ENCODE results near the gene FRRS1. TPM values are rescaled to one million over a fixed set of nuclear protein-coding genes. Genes with fewer than 3 reads are reported as not detected.

FRRS1 gene
- total RNA-seq, 1 donor from 2014 or later = 6.8 TPM

DNA sequence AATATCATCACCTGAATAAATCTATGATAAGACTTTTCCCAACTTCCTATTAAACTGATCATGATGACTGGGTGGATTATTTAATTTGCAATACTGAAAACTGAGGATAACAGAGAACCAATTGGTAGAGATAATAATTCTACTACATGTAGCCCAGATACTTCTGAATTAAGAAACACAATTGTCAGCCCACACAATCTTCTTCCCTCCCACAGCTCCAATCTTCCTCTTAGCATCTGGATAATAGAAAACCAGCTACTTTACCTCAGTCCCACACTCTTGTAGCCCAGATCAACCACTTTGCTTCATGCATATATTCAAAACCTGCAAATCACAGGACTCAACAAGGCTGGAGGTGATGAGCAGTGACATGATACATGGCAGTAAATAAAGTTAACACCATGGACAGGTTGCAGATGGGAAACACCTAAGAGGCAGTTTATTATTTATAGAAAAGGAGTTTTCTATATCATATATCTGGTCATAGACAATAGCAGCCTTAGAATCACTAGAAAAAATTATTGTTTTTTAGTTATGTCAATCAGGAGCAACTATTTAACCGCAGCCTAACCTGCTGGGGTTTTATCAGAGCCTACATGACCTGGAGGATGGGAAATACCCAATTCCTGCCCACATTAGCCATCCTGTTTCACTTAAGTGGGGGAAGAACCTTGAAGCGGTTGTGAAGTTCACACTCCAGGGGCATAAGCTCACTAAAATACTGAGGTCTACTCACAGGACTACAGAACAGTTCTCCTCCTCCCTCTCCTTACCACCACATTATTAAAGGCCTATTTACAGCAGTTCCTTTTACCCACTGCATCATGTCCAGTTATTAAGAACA lies 16.7 kb downstream of the FRRS1 start:
- no peak overlapping the region for H3K27ac ChIP-seq
- no peak overlapping the region for H3K4me3 ChIP-seq
- TF ChIP-seq, protein P1, sequence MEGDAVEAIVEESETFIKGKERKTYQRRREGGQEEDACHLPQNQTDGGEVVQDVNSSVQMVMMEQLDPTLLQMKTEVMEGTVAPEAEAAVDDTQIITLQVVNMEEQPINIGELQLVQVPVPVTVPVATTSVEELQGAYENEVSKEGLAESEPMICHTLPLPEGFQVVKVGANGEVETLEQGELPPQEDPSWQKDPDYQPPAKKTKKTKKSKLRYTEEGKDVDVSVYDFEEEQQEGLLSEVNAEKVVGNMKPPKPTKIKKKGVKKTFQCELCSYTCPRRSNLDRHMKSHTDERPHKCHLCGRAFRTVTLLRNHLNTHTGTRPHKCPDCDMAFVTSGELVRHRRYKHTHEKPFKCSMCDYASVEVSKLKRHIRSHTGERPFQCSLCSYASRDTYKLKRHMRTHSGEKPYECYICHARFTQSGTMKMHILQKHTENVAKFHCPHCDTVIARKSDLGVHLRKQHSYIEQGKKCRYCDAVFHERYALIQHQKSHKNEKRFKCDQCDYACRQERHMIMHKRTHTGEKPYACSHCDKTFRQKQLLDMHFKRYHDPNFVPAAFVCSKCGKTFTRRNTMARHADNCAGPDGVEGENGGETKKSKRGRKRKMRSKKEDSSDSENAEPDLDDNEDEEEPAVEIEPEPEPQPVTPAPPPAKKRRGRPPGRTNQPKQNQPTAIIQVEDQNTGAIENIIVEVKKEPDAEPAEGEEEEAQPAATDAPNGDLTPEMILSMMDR (IDR thresholded peaks at IDR 0.05) = no peak
- no peak for DNase-seq
- H3K9me3 ChIP-seq = no peaks in the 10 kb centered on the region
- H3K36me3 ChIP-seq = no peaks in the 10 kb centered on the region
- H3K27me3 ChIP-seq = no peaks in the 10 kb centered on the region
- H3K4me1 ChIP-seq = no peaks in the 10 kb centered on the region
- ATAC-seq = no peak
- intact Hi-C loops (cut with DNase I) = no loop called here

DNA sequence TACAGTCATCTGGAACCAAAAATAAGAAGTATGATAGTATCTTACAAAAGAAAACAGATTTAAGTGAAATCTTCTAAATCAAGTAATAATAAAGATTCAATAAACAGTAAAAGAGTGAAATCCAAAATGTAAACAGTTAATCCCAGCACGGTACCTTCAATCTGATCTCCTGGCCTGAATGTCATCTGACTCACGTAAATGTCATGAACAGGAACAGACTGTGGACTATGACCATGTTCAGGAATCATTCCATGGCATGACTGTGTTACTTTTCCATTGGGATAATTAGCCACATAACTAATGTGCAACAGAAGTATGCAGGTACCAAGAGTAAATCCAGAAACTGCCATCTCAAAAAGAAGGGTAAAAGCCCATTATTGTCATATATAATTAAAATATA lies 18.0 kb downstream of the FRRS1 start:
- no peak overlapping the region for H3K27ac ChIP-seq
- intact Hi-C loops (cut with DNase I) = no loop called here
- ATAC-seq = no peak
- no peak overlapping the region for H3K4me3 ChIP-seq
- no peaks in the 10 kb centered on the region for H3K4me1 ChIP-seq
- H3K36me3 ChIP-seq = no peaks in the 10 kb centered on the region
- H3K9me3 ChIP-seq = no peaks in the 10 kb centered on the region
- DNase-seq = no peak
- no peaks in the 10 kb centered on the region for H3K27me3 ChIP-seq
- TF ChIP-seq, protein P1 (IDR thresholded peaks at IDR 0.05) = no peak

DNA sequence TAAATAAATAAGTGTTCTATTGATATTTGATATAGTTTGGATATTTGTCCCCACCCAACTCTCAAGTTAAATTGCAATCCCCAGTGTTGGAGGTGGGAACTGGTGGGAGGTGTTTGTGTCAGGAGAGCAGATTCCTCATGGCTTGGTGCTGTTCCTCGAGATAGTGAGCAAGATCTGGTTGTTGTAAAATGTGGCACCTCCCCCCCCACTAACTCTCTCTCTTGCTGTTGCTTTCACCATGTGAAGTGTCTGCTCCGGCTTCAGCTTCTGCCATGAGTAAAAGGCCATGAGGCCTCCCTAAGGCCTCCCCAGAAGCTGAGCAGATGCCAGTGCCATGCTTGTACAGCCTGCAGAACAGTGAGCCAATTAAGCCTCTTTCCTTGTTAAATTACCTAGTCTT lies 20.8 kb downstream of the FRRS1 start:
- Histone ChIP-seq H3K27me3 (no peaks in the 10 kb centered on the region), H3K4me3 (no peak overlapping the region), H3K4me1 (no peaks in the 10 kb centered on the region), H3K27ac (no peak overlapping the region), H3K36me3 (peaks cover 19% of the 10 kb centered on the region), H3K9me3 (no peaks in the 10 kb centered on the region)
- no peak for ATAC-seq
- intact Hi-C loops (cut with DNase I) = no loop called here
- TF ChIP-seq, protein P1 (IDR thresholded peaks at IDR 0.05) = no peak
- no peak for DNase-seq

DNA sequence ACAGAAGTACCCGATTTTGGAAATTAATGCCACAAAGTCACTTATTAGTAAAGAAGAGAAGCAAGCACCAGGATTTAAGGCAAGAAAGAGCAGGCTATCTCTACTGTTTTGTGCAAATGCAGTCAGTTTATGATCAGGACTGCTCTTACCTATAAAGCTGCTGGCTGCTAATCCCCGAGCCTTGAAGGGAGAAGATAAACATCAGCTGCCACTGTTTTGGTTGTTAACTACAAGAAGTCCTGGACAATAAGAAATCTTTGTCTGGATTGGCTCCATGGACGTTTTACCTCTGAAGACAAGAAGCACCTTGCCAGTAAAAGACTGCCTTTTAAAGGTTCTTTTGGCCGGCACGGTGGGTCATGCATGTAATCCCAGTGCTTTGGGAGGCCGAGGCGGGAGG lies 21.4 kb downstream of the FRRS1 start:
- TF ChIP-seq, protein P1 (IDR thresholded peaks at IDR 0.05) = no peak
- no peak overlapping the region for H3K27ac ChIP-seq
- no peak overlapping the region for H3K4me3 ChIP-seq
- H3K36me3 ChIP-seq = peaks cover 21% of the 10 kb centered on the region
- ATAC-seq (no peak), DNase-seq (no peak)
- intact Hi-C loops (cut with DNase I) = no loop called here
- H3K4me1 ChIP-seq = no peaks in the 10 kb centered on the region
- no peaks in the 10 kb centered on the region for H3K27me3 ChIP-seq
- no peaks in the 10 kb centered on the region for H3K9me3 ChIP-seq

DNA sequence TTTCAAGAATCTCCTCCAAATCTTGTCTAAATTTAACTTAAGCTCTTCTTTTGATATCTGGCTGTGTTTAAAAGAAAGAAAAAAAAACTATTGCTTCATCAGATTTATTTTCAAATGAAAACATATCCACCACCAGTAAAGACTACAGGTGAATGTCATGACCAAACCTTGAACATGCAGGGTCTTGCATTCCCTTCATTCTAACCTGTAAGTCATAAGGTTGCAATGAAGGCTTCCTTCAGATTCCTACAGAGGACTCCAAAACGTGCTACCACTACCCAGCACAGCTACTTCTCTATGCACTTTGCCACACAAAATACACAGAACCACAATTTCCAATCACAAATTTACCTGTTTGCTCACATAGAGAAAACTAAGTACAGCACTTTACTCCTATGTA lies 26.3 kb downstream of the FRRS1 start:
- intact Hi-C loops (cut with DNase I) = no loop called here
- Histone ChIP-seq H3K9me3 (no peaks in the 10 kb centered on the region), H3K27ac (no peak overlapping the region), H3K27me3 (no peaks in the 10 kb centered on the region), H3K4me1 (no peaks in the 10 kb centered on the region), H3K36me3 (peaks cover 21% of the 10 kb centered on the region), H3K4me3 (no peak overlapping the region)
- ATAC-seq (no peak), DNase-seq (no peak)
- TF ChIP-seq, protein P1 (IDR thresholded peaks at IDR 0.05) = no peak
